ENCODE results near the gene PSMD10. TPM values are rescaled to one million over a fixed set of nuclear protein-coding genes. Genes with fewer than 3 reads are reported as not detected.

The PSMD10 gene
- total and polyA plus RNA-seq, 2 of the 8 experiments (the other 6 are each of a cell fraction or from before 2014, with no cell fraction given) = 49.9 to 79.9 TPM

DNA sequence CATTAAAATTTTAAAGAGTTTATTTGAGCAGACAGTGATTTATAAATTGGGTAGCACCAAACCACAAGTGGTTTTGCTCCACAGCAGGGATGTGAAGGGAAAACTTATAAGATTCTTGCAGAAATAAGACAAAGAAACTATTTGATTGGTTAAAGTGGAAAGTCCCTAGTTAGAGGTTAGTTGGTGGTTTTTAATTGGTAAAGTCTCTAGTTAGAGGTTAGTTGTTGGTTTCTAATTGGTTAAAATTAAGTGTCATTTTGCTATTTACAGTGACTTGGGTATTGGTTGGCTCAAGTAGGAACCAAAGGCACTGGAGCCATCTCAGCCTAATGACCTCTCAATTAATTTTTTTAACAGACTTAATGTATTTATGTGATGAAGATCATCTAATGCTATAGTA is 23.2 kb upstream of the PSMD10 start (continued):
- TF ChIP-seq BACH1 (IDR thresholded peaks at IDR 0.05; ENCODE audit: low read length) (no peak), BCL11A (IDR thresholded peaks at IDR 0.05; ENCODE audit: low read depth in 2 of 2, low read length in 2 of 2) (no peak), RNF2 (IDR thresholded peaks at IDR 0.05; ENCODE audit: borderline replicate concordance, low read depth, low read length, missing control alignments, poor library complexity, severe bottlenecking) (no peak)
